ENCODE data around the gene UMODL1. TPM values are rescaled to one million over a fixed set of nuclear protein-coding genes. Genes with fewer than 3 reads are reported as not detected.

The UMODL1 gene
- total and polyA plus RNA-seq, 10 donors, result 0.02 to 0.85 (median 0.09) TPM; not detected in 3

GRCh38 chr21:42093991-42094421 is 22.9 kb downstream of the UMODL1 start:
- H3K27ac ChIP-seq, result no peak overlapping the region

GRCh38 chr21:42094811-42095210 is 23.7 kb downstream of the UMODL1 start:
- Histone ChIP-seq H3K36me3 (no peaks in the 10 kb centered on the region), H3K27ac (no peak overlapping the region), H3K4me1 (peaks cover 0 to 29% (median 6%) of the 10 kb centered on the region in 6 donors), H3K27me3 (replicated peaks in 1 of 7) (peaks cover 0 to 34% (median 0%) of the 10 kb centered on the region in 7 donors), H3K4me3 (no peak overlapping the region), H3K9me3 (peaks cover 0 to 13% (median 3%) of the 10 kb centered on the region in 8 donors)
- 93 to 98% (median 96%) methylated on average over 6 of the region's 6 CpGs for WGBS, 5 donors
- no peak for DNase-seq
- intact Hi-C loops (cut with DNase I; ENCODE audit: low total_unique reads), result loop anchor here (10.0 kb wide), 1 partner anchor 50 kb away; no protein-coding TSS in a partner anchor
- no peak for TF ChIP-seq POLR2A (IDR thresholded peaks at IDR 0.05)
- no peak for TF ChIP-seq POLR2AphosphoS5 (IDR thresholded peaks at IDR 0.05)

More at GRCh38 chr21:42093991-42094421, 22.9 kb downstream of the UMODL1 start:
- WGBS, 5 donors, result 93 to 95% (median 95%) methylated on average over 15 of the region's 15 CpGs
- no peak for DNase-seq
- intact Hi-C loops (cut with DNase I; ENCODE audit: low total_unique reads), result loop anchor here (10.0 kb wide), 1 partner anchor 49 kb away; no protein-coding TSS in a partner anchor
- H3K4me3 ChIP-seq, result no peak overlapping the region
- H3K36me3 ChIP-seq, result no peaks in the 10 kb centered on the region
- peaks cover 0 to 28% (median 6%) of the 10 kb centered on the region in 6 donors for H3K4me1 ChIP-seq
- H3K27me3 ChIP-seq (replicated peaks in 1 of 7), result peaks cover 0 to 34% (median 0%) of the 10 kb centered on the region in 7 donors
- TF ChIP-seq CTCF (IDR thresholded peaks at IDR 0.05 in 8 of 11, conservative IDR thresholded peaks at IDR 0.05 in 3 of 11), result no peak
- TF ChIP-seq POLR2AphosphoS5 (IDR thresholded peaks at IDR 0.05), result no peak
- TF ChIP-seq POLR2A (IDR thresholded peaks at IDR 0.05), result no peak
- peaks cover 0 to 13% (median 3%) of the 10 kb centered on the region in 8 donors for H3K9me3 ChIP-seq

- peaks cover 0 to 34% (median 0%) of the 10 kb centered on the region in 7 donors for H3K27me3 ChIP-seq (replicated peaks in 1 of 7)
- H3K4me3 ChIP-seq, result no peak overlapping the region
- TF ChIP-seq POLR2A (IDR thresholded peaks at IDR 0.05), result no peak
- no peak for TF ChIP-seq POLR2AphosphoS5 (IDR thresholded peaks at IDR 0.05)
- TF ChIP-seq CTCF (IDR thresholded peaks at IDR 0.05 in 8 of 11, conservative IDR thresholded peaks at IDR 0.05 in 3 of 11), result no peak
- DNase-seq, result no peak
- 85 to 95% (median 89%) methylated on average over 2 of the region's 2 CpGs for WGBS, 5 donors
- peaks cover 0 to 13% (median 3%) of the 10 kb centered on the region in 8 donors for H3K9me3 ChIP-seq
- no peak overlapping the region for H3K27ac ChIP-seq
- H3K36me3 ChIP-seq, result no peaks in the 10 kb centered on the region
- intact Hi-C loops (cut with DNase I; ENCODE audit: low total_unique reads), result loop anchor here (10.0 kb wide), 1 partner anchor 51 kb away; no protein-coding TSS in a partner anchor
- H3K4me1 ChIP-seq, result peaks cover 0 to 29% (median 6%) of the 10 kb centered on the region in 6 donors
Measured at GRCh38 chr21:42095581-42095980, 24.5 kb downstream of the UMODL1 start.

GRCh38 chr21:42096566-42096965 is 25.4 kb downstream of the UMODL1 start:
- H3K36me3 ChIP-seq, result no peaks in the 10 kb centered on the region
- no peak overlapping the region for H3K27ac ChIP-seq
- TF ChIP-seq POLR2AphosphoS5 (IDR thresholded peaks at IDR 0.05) (no peak), CTCF (IDR thresholded peaks at IDR 0.05 in 8 of 11, conservative IDR thresholded peaks at IDR 0.05 in 3 of 11) (no peak), POLR2A (IDR thresholded peaks at IDR 0.05) (no peak)
- no peak overlapping the region for H3K4me3 ChIP-seq
- H3K4me1 ChIP-seq, result peaks cover 0 to 29% (median 6%) of the 10 kb centered on the region in 6 donors
- intact Hi-C loops (cut with DNase I; ENCODE audit: low total_unique reads), result loop anchor here (10.0 kb wide), 1 partner anchor 52 kb away; no protein-coding TSS in a partner anchor
- DNase-seq, result no peak
- H3K9me3 ChIP-seq, result peaks cover 0 to 13% (median 3%) of the 10 kb centered on the region in 8 donors
- H3K27me3 ChIP-seq (replicated peaks in 1 of 7), result peaks cover 0 to 31% (median 0%) of the 10 kb centered on the region in 7 donors
- 47 to 61% (median 59%) methylated on average over 10 of the region's 10 CpGs for WGBS, 5 donors
